WERI-Rb-1 (cell line): Measurements from ENCODE around the gene PKP2.

Experiments used
- DNase-seq: peaks from one replicate; pipeline ENCODE4 v3.0.0-alpha.2; 2020
- H3K27ac ChIP-seq: fragments of 250-450 bp; sonication (Bioruptor Pico); 2 replicates; pipeline ENCODE4 v1.5.1; 2020; ENCODE audit warnings: mild to moderate bottlenecking, moderate library complexity
- H3K27me3 ChIP-seq: fragments of 250-450 bp; sonication (Bioruptor Pico); 2 replicates; pipeline ENCODE4 v1.5.1; 2021; ENCODE audit warnings: mild to moderate bottlenecking, low read depth, moderate library complexity; ENCODE audit not compliant: insufficient read depth, severe bottlenecking
- H3K36me3 ChIP-seq: fragments of 250-450 bp; sonication (Bioruptor Pico); 2 replicates; pipeline ENCODE4 v1.5.1; 2020; ENCODE audit warnings: mild to moderate bottlenecking, moderate library complexity
- H3K4me3 ChIP-seq: 2 replicates; pipeline ENCODE4 v1.5.1; 2011; ENCODE audit warnings: low read depth, mild to moderate bottlenecking, control low read depth, low read length
- H3K9me3 ChIP-seq: fragments of 250-450 bp; sonication (Bioruptor Pico); 2 replicates; pipeline ENCODE4 v1.5.1; 2021; ENCODE audit warnings: mild to moderate bottlenecking, moderate library complexity; ENCODE audit not compliant: severe bottlenecking
- TF ChIP-seq, protein P1 (sequence below): IDR thresholded peaks from 2 replicates; pipeline ENCODE4 v1.5.1; 2011; ENCODE audit warnings: low read depth, mild to moderate bottlenecking, control low read depth, inconsistent platforms, low read length

PKP2 gene

DNA sequence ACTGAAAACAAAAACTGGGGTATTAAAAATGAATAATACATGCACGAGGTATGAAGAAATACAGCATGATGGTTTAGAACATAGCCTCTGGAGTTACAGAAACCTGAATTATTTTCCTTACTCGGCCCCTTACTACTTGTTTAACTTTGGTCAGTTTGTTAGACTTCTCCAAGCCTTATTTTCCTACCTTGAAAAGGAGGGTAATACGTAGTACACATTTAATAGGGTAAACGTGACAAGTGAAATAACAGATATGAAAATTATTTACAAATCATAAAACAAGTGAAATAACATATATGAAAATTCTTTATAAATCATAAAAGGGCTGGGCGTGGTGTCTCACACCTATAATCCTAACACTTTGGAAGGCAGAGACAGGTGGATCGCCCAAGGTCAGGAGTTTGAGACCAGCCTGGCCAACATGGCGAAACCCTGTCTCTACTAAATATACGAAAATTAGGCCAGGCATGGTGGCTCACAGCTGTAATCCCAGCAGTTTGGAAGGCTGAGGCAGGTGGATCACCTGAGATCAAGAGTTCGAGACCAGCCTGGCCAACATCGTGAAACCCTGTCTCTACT lies 11.4 kb upstream of the PKP2 start:
- no peak overlapping the region for H3K27ac ChIP-seq
- TF ChIP-seq, protein P1, sequence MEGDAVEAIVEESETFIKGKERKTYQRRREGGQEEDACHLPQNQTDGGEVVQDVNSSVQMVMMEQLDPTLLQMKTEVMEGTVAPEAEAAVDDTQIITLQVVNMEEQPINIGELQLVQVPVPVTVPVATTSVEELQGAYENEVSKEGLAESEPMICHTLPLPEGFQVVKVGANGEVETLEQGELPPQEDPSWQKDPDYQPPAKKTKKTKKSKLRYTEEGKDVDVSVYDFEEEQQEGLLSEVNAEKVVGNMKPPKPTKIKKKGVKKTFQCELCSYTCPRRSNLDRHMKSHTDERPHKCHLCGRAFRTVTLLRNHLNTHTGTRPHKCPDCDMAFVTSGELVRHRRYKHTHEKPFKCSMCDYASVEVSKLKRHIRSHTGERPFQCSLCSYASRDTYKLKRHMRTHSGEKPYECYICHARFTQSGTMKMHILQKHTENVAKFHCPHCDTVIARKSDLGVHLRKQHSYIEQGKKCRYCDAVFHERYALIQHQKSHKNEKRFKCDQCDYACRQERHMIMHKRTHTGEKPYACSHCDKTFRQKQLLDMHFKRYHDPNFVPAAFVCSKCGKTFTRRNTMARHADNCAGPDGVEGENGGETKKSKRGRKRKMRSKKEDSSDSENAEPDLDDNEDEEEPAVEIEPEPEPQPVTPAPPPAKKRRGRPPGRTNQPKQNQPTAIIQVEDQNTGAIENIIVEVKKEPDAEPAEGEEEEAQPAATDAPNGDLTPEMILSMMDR = no peak
- no peaks in the 10 kb centered on the region for H3K27me3 ChIP-seq
- DNase-seq = no peak
- no peaks in the 10 kb centered on the region for H3K9me3 ChIP-seq
- no peak overlapping the region for H3K4me3 ChIP-seq
- no peaks in the 10 kb centered on the region for H3K36me3 ChIP-seq

DNA sequence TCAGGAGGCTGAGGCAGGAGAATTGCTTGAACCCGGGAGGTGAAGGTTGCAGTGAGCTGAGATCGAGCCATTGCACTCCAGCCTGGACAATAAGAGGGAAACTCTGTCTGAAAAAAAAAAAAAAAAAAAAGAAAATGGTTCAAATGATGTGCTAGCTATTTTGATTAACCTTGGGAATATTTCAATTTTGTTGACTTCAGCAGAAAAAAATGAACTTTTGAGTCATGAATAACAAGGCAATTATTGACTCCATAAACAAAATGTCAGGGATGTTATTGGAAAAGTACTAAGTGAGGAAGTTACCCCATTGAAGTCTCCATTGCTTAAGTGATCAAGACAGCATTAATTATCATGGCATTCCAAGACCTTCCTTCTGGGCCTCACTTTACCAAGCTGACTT lies 10.6 kb upstream of the PKP2 start:
- TF ChIP-seq, protein P1 = no peak
- H3K4me3 ChIP-seq = no peak overlapping the region
- no peaks in the 10 kb centered on the region for H3K36me3 ChIP-seq

DNA sequence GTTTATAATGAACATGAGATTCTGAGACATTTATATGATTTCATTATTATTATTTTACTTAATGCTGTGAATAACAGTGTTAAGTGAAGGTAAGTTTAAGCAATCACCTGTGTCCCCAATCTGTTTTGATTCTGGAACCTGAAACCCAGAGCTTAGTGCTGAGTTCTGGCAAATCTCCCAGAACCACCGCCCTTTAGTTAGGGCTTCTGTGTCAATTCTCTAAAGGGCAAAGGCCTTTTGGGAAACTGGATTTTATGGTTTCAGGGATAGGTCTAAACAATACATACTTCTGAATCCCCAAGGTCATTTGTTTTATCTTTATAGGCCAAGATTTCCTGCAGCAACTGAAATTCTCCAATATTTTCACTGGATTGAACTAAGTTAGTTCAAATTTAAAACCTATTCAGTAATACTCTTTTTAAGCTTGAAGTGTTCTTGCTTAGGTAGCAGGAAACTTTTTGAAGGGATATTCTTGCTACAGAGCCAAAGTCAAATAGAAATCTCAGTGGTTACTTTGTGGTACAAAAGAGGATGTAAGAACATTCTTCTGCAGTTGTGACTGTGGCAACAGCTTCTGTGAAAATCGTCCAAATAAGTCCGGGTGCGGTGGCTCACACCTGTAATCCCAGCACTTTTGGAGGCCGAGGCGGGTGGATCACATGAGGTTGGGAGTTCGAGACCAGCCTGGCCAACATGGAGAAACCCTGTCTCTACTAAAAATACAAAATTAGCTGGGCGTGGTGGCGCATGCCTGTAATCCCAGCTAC lies 10.0 kb upstream of the PKP2 start:
- TF ChIP-seq, protein P1 = no peak
- no peaks in the 10 kb centered on the region for H3K27me3 ChIP-seq
- no peak overlapping the region for H3K27ac ChIP-seq
- H3K36me3 ChIP-seq = no peaks in the 10 kb centered on the region
- DNase-seq = no peak
- H3K4me3 ChIP-seq = no peak overlapping the region
- H3K9me3 ChIP-seq = no peaks in the 10 kb centered on the region

More for the DNA sequence above, 10.6 kb upstream of the PKP2 start:
- DNase-seq = no peak
- Histone ChIP-seq H3K9me3 (no peaks in the 10 kb centered on the region), H3K27ac (no peak overlapping the region), H3K27me3 (no peaks in the 10 kb centered on the region)

DNA sequence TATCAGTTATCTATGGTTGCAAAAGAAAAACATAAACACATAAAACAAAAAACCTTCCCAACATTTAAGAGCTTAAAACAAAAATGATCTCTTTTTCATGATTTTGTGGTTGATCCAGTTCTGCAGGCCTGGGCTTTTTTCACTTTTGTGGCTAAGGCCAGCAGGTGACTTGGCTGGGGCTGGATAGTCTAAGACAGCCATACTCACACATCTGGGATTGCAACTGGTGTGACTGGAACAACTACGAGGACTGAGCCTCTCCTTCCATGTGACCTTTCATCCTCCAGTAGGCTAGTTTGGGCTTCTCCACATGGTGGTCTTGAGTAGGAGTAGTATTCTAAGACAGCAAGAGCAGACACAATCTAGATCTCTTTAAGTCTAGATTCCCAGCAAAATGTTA lies 7.2 kb upstream of the PKP2 start:
- TF ChIP-seq, protein P1 = no peak
- Histone ChIP-seq H3K4me3 (no peak overlapping the region), H3K27me3 (no peaks in the 10 kb centered on the region), H3K9me3 (no peaks in the 10 kb centered on the region), H3K36me3 (no peaks in the 10 kb centered on the region), H3K27ac (no peak overlapping the region)
- DNase-seq = no peak

DNA sequence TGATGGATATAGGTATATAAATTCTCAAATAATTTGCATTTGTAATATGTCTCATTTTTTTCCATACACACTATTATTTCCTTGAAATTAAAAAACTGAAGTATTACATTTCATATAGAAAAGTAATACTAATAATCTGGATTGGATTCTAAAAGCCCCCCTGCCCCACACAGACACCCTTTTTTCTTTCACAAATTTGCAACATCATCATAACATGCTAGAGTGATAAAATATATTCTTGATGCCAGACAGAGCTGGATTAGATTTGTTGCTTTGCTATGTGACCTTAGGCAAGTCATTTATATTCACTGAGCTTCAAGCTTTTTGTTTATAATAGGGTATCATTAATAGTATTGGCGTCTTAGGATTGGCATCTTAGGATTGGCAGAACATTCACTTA lies 6.7 kb upstream of the PKP2 start:
- H3K9me3 ChIP-seq = no peaks in the 10 kb centered on the region
- H3K27me3 ChIP-seq = no peaks in the 10 kb centered on the region
- TF ChIP-seq, protein P1 = no peak
- H3K4me3 ChIP-seq = no peak overlapping the region
- no peak overlapping the region for H3K27ac ChIP-seq
- no peak for DNase-seq
- H3K36me3 ChIP-seq = no peaks in the 10 kb centered on the region
